HCT116 (cell line): ENCODE measurements around the gene GPR12.

Experiments
- EZH2 ChIP-seq: fragments of 200-600 bp; sonication (generic); IDR thresholded peaks from 2 replicates; pipeline ENCODE4 v1.6.1; 2017; ENCODE audit warnings: antibody characterized with exemption, mixed run types
- POLR2A ChIP-seq: IDR thresholded peaks from 2 replicates; pipeline ENCODE4 v1.7.0; 2011; ENCODE audit warnings: borderline replicate concordance; ENCODE audit not compliant: insufficient read depth, insufficient read length; ENCODE audit errors: extremely low read depth
- POLR2AphosphoS5 ChIP-seq: IDR thresholded peaks from 2 replicates; pipeline ENCODE4 v1.6.1; 2011; ENCODE audit warnings: mild to moderate bottlenecking, low read depth, low read length, moderate library complexity
- RAD21 ChIP-seq: IDR thresholded peaks from 2 replicates; pipeline ENCODE4 v1.6.1; 2012; ENCODE audit warnings: low read depth, mild to moderate bottlenecking
- ZFX ChIP-seq: fragments of 450-650 bp; IDR thresholded peaks from 2 replicates; pipeline ENCODE4 v1.6.1; 2017
- TF ChIP-seq, protein P1 (sequence below), 3 experiments: fragments of 200-600 bp in 1 of 3; sonication (generic) in 1 of 3; IDR thresholded peaks in 2 of 3; conservative IDR thresholded peaks in 1 of 3; 2 replicates each; pipeline ENCODE4 v1.5.1; 2012 to 2017; ENCODE audit warnings: low read depth in 2 of 3, low read length in 2 of 3, antibody characterized with exemption in 1 of 3, borderline replicate concordance in 1 of 3, control low read depth in 1 of 3, mild to moderate bottlenecking in 1 of 3, mixed read lengths in 1 of 3, mixed run types in 1 of 3, moderate library complexity in 1 of 3; ENCODE audit not compliant: insufficient read depth in 1 of 3

- no peak for TF ChIP-seq RAD21
- TF ChIP-seq EZH2 = no peak
- TF ChIP-seq, protein P1, sequence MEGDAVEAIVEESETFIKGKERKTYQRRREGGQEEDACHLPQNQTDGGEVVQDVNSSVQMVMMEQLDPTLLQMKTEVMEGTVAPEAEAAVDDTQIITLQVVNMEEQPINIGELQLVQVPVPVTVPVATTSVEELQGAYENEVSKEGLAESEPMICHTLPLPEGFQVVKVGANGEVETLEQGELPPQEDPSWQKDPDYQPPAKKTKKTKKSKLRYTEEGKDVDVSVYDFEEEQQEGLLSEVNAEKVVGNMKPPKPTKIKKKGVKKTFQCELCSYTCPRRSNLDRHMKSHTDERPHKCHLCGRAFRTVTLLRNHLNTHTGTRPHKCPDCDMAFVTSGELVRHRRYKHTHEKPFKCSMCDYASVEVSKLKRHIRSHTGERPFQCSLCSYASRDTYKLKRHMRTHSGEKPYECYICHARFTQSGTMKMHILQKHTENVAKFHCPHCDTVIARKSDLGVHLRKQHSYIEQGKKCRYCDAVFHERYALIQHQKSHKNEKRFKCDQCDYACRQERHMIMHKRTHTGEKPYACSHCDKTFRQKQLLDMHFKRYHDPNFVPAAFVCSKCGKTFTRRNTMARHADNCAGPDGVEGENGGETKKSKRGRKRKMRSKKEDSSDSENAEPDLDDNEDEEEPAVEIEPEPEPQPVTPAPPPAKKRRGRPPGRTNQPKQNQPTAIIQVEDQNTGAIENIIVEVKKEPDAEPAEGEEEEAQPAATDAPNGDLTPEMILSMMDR (IDR thresholded peaks at IDR 0.05 in 2 of 3, conservative IDR thresholded peaks at IDR 0.05 in 1 of 3; ENCODE audit: borderline replicate concordance in 1 of 3, insufficient read depth in 1 of 3, low read depth in 2 of 3, low read length in 2 of 3) = no peak
- no peak for TF ChIP-seq POLR2AphosphoS5
- no peak for TF ChIP-seq POLR2A
- TF ChIP-seq ZFX = no peak
Observed at GRCh38 chr13:26762745-26763345, 2.3 kb upstream of the GPR12 start.
